GM20431 (cell line): ENCODE results near the gene PCDH15.

ENCODE experiments used
- in situ Hi-C: fragments of 300-500 bp; cut with MseI, MboI; formaldehyde crosslinking; loops from one replicate; pipeline ENCODE4 v1.15.0; 2020; ENCODE audit warnings: low sequenced_read_pairs; ENCODE audit not compliant: unreplicated experiment

Gene PCDH15

GRCh38 chr10:54710918-54711317, 90.1 kb downstream of the PCDH15 start:
- in situ Hi-C loops, result no loop called here

DNA sequence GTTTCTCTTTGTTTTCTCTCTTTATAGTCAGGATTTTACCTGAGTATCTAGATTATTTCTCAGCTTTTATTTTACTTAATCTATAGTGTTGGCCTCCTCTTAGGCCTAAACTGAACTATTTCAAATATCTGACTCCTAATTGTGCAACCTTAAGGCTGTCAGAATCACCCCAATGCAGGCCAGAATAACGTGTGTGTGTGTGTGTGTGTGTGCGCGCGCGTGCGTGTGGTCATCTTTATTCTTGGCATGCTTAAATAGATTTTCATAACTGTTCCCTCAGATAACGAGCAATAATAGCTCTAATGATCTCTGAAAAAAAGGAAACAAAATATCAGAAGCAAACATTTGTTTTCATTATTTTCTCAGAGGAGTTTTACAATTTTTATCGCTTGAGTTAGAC, 92.4 kb downstream of the PCDH15 start:
- in situ Hi-C loops, result no loop called here

- in situ Hi-C loops, result no loop called here
Measured at GRCh38 chr10:54708021-54708420, 93.0 kb downstream of the PCDH15 start.

DNA sequence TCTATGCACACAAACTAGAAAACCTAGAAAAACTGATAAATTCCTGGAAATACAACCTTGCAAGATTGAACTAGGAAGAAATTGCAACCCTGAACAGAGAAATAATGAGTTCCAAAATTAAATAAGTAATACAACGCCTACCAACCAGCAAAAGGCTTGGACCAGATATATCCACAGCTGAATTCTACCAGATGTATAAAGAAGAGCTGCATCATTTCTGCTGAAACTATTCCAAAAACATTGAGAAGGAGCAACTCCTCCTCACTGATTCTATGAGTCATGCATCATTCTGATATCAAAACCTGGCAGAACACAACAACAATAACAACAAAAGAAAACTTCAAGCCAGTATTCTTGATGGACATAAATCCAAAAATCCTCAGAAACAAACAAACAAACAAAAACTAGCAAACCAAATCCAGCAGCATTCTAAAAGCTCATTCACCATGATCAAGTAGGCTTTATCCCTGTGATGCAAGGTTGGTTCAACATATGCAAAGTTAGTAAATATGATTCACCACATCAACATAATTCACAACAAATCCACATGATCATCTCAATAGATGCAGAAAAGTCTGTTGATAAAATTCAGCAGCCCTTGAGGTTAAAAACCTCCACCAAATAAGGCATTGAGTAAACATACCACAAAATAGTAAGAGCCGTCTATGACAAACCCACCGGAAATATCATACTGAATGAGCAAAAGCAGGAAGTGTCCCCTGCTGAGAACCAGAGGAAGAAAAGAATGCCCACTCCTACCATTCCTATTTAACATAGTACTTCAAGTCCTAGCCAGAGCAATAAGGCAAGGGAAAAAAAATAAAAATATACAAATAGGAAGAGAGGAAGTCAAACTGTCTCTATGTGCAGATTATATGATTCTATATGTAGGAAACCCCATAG, 98.2 kb downstream of the PCDH15 start:
- in situ Hi-C loops, result no loop called here

GRCh38 chr10:54691331-54691730, 109.7 kb downstream of the PCDH15 start:
- in situ Hi-C loops, result no loop called here

DNA sequence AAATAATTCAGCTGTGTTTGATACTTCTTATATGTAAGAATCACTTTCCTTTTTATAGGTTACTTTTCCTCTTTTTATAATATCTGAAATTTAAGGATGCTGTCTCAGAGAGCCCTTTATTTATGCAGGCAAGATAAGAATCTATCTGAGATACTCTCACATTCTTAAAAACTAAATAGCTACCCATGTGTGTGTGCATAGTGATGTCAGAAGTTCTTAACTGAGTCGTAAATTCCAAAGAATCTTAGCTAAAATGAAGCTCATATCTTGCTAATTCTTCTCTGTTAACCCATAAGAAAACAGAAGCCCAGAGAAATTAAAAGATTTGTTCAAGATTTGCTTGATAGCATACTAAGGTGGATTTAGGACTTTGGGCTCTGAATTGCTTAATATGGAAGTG, 118.5 kb downstream of the PCDH15 start:
- in situ Hi-C loops, result no loop called here

GRCh38 chr10:54681136-54681535, 119.9 kb downstream of the PCDH15 start:
- in situ Hi-C loops, result no loop called here

- in situ Hi-C loops, result no loop called here
Measured at GRCh38 chr10:54667136-54667535, 133.9 kb downstream of the PCDH15 start.

DNA sequence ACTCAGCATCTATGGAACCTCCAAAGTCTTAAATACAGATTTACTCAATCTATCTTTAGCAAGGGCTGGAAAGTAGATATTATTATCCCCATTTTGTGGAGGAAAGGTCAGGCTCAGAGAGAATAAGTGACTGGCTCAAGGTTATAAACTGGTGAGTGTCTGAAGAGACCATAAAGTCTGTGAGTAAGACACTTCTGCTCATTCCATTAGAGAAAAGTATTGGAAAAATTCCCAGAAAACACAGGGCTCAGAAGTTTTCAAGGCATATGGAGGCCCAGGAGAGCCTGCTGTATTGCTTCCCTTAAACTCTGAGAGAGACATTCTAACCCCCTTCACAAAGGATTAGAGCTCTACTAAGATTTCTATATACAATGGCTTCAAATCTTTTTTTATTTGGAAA, 134.8 kb downstream of the PCDH15 start:
- in situ Hi-C loops, result no loop called here

DNA sequence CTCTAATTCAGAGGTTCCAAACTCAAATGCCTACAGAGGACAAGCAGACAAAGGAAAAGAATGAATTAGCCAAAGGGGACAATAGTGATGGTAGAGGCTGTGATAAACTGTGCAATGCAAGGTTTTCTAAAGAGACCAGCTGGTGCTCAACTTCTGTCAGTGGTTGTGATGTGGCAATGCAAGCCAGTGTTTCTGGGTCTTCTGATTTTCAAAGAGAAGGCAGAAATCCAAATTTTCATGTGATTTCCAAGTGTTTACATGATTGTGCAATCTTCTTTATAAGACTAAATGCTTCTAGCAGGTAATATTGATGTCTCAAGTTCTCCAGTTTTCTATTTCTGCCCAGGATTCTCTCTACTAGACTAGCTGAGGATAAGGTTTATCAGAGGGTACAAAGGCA, 135.9 kb downstream of the PCDH15 start:
- in situ Hi-C loops, result no loop called here

GRCh38 chr10:54660397-54660796, 140.6 kb downstream of the PCDH15 start:
- in situ Hi-C loops, result no loop called here

GRCh38 chr10:54656643-54657042, 144.4 kb downstream of the PCDH15 start:
- in situ Hi-C loops, result no loop called here

DNA sequence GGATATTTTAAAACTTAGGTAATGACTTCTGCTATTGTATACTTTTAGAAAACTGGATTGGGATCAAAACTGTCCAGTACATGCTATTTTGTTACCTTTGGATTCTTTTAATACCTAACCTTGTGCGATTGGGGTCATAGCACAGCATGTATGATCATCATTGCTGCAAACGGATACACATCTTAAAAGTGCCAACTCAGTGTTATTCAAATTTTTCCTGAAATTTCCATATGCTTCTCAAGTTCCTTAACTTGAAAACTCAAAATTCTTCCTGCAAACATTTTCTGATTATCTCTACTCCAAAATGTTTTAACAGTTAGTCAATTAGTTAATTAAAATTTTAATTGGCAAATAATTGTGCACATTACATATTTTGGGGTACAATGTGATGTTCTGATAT, 147.5 kb downstream of the PCDH15 start:
- in situ Hi-C loops, result no loop called here

DNA sequence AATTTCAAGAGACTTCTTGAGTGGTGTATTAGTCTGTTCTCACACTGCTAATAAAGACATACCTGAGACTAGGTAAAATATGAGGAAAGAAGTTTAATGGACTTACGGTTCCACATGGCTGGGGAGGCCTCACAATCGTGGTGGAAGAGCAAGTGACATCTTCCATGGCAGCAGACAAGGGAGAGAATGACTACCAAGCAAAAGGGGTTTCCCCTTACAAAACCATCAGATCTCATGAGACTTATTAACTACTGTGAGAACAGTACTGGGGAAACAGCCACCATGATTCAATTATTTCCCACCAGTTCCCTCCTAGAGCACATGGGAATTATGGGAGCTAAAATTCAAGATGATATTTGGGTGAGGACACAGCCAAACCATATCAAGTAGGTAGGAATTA, 150.5 kb downstream of the PCDH15 start:
- in situ Hi-C loops, result no loop called here

GRCh38 chr10:54622017-54622416, 179.0 kb downstream of the PCDH15 start:
- in situ Hi-C loops, result no loop called here

GRCh38 chr10:54620352-54620751, 180.7 kb downstream of the PCDH15 start:
- in situ Hi-C loops, result no loop called here

GRCh38 chr10:54614072-54614471, 187.0 kb downstream of the PCDH15 start:
- in situ Hi-C loops, result no loop called here

DNA sequence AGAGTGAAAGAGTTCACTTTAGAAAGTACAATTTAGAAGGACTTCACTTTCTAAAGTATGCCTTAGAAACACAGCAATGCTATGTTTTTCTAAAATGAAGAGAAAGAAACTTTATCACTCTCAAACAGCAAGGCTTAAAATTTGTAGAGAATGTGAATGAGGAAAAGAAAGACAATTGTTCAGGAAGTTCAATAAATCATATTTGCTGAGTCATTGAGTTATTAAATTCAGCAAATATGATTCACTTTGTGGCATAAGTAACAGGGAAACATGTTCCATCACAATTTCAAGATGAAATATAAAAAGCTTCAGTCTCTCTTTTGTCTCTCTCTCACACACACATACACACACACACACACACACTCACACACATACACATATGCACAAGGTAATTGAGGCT, 187.9 kb downstream of the PCDH15 start:
- in situ Hi-C loops, result no loop called here

DNA sequence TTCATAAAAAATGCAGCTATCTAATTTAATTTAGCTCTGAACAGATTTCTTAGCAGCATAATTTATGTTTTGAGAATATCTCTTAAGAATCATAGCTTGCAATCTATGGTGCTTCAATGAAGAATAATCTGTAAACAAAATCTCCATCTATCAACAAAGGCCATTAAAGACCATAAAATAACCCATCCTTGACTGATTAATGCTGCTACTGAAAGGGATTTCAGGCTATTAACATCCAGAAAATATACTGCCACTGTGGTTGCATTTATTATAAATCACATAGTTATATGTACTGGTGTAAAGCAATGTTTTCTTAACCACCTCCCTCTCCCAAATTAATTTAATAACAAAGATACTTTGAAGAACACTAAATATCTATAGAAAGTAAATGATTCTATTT, 191.6 kb downstream of the PCDH15 start:
- in situ Hi-C loops, result no loop called here

- in situ Hi-C loops, result no loop called here
Measured at GRCh38 chr10:54607983-54608382, 193.0 kb downstream of the PCDH15 start.

GRCh38 chr10:54594289-54594688, 206.7 kb downstream of the PCDH15 start:
- in situ Hi-C loops, result no loop called here

DNA sequence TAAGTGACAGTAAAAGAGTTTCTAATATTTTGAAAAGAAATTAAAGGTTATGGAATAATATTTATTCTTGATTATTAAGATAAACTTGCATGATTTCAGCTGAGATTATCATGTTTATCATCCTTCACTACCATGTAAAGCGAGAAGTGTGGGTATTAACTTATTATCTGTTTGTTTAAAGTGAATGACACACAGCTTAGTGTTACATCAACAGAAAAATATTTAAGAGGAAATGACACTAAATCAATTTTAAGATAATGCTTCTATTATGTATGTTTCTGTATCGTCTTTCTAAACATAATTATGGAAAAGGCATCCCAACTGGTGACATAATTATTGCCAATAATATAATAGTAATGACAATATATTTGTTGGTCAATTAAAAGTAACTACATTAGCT, 213.1 kb downstream of the PCDH15 start:
- in situ Hi-C loops, result no loop called here
